Hematopoietic multipotent progenitor cell treated with erythropoietin and hydrocortisone succinate and interleukin-3 and kit ligand, for 17 days (in vitro differentiated cells): ENCODE data around the gene BTBD10.

Experiments used
- DNase-seq: peaks from one replicate; pipeline ENCODE4 v3.0.0-alpha.2; 2015; ENCODE audit warnings: low spot score

The BTBD10 gene

GRCh38 chr11:13373216-13373615, 89.8 kb downstream of the BTBD10 start:
- DNase-seq = no peak

- DNase-seq = no peak
Observed at GRCh38 chr11:13368041-13368446, 95.0 kb downstream of the BTBD10 start.

GRCh38 chr11:13367115-13367514, 95.9 kb downstream of the BTBD10 start:
- no peak for DNase-seq

GRCh38 chr11:13366266-13367026, 96.6 kb downstream of the BTBD10 start:
- DNase-seq = no peak

GRCh38 chr11:13364388-13364787, 98.6 kb downstream of the BTBD10 start:
- DNase-seq = no peak

- DNase-seq = no peak
Observed at GRCh38 chr11:13362596-13363109, 100.4 kb downstream of the BTBD10 start.

GRCh38 chr11:13358596-13359270, 104.3 kb downstream of the BTBD10 start:
- DNase-seq = no peak

- no peak for DNase-seq
Observed at GRCh38 chr11:13357232-13357631, 105.8 kb downstream of the BTBD10 start.

GRCh38 chr11:13355191-13355590, 107.8 kb downstream of the BTBD10 start:
- DNase-seq = no peak

GRCh38 chr11:13354335-13354734, 108.7 kb downstream of the BTBD10 start:
- DNase-seq = no peak

GRCh38 chr11:13352711-13353110, 110.3 kb downstream of the BTBD10 start:
- DNase-seq = no peak

- DNase-seq = no peak
Observed at GRCh38 chr11:13349581-13349980, 113.4 kb downstream of the BTBD10 start.

GRCh38 chr11:13349046-13349445, 114.0 kb downstream of the BTBD10 start:
- no peak for DNase-seq

GRCh38 chr11:13348305-13348704, 114.7 kb downstream of the BTBD10 start:
- no peak for DNase-seq

GRCh38 chr11:13347901-13348300, 115.1 kb downstream of the BTBD10 start:
- DNase-seq = no peak

GRCh38 chr11:13346470-13346869, 116.6 kb downstream of the BTBD10 start:
- no peak for DNase-seq

GRCh38 chr11:13344818-13345217, 118.2 kb downstream of the BTBD10 start:
- DNase-seq = no peak

- peak; percentile 40 for DNase-seq
Observed at GRCh38 chr11:13343931-13344717, 118.9 kb downstream of the BTBD10 start.

- DNase-seq = no peak
Observed at GRCh38 chr11:13343067-13343466, 120.0 kb downstream of the BTBD10 start.

GRCh38 chr11:13341026-13341425, 122.0 kb downstream of the BTBD10 start:
- DNase-seq = no peak

GRCh38 chr11:13339195-13340153, 123.5 kb downstream of the BTBD10 start:
- no peak for DNase-seq
